ENCODE data around the gene KCNMA1. TPM values are rescaled to one million over a fixed set of nuclear protein-coding genes. Genes with fewer than 3 reads are reported as not detected.

Gene KCNMA1
- total and polyA plus RNA-seq, 10 of the 15 experiments (the other 5 are each of a cell fraction or from before 2014, with no cell fraction given): 8.5 to 77.0 (median 21.3) TPM

DNA sequence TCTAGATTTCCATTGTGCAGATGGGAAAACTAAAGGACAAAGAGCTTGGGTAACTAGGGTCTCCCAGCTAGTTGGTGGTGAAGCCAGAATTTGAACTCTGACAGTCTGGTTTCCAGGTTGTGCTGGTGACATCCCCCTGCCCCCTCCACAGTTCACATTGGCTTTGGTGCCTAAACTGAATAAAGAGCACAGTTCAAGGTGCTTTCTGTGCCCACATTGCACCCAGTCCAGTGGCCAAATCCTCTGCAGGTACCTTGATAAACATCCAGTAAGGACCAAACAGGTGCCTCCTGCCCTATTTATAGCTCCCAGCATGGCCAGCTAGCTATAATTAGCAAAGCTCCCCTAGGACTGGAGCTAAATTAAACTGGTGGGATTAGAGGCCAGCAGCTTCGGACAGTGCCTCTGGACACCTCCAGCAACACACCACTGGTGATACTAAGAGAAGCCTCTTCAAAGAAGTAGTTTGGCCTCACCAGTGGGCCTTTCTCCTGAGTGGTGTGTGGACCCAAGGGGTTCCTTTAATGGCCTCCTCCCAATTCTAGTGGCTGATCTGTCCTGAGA lies 59.9 kb downstream of the KCNMA1 start:
- FAIRE-seq (no peak), ATAC-seq (no peak), DNase-seq (ENCODE audit: low read depth, low spot score) (no peak)
- Histone ChIP-seq H3K79me2 (ENCODE audit: control insufficient read depth, insufficient read depth, low read length) (no peaks in the 10 kb centered on the region), H2AFZ (ENCODE audit: control insufficient read depth, low read depth, low read length) (no peak overlapping the region), H3K4me3 (no peak overlapping the region), H3K27ac (ENCODE audit: control insufficient read depth, insufficient read depth) (no peak overlapping the region), H3K4me2 (ENCODE audit: control insufficient read depth, insufficient read depth) (no peak overlapping the region), H3K4me1 (ENCODE audit: control insufficient read depth, insufficient read depth, low read length) (no peaks in the 10 kb centered on the region), H3K9me3 (replicated peaks; ENCODE audit: control insufficient read depth, insufficient read depth, low read length) (no peaks in the 10 kb centered on the region), H3K9ac (ENCODE audit: control insufficient read depth, insufficient read depth, low read length) (no peak overlapping the region), H4K20me1 (ENCODE audit: control insufficient read depth, insufficient read depth) (no peaks in the 10 kb centered on the region), H3K36me3 (ENCODE audit: control insufficient read depth in 2 of 2, insufficient read depth in 2 of 2, low read length in 1 of 2) (no peaks in the 10 kb centered on the region; a peak in 1 of 4 replicates), H3K27me3 (replicated peaks in 1 of 2; ENCODE audit: control insufficient read depth in 2 of 2, insufficient read depth in 2 of 2, low read length in 1 of 2) (peaks cover 0 to 2% of the 10 kb centered on the region in 2 experiments; a peak in 1 of 4 replicates)
- POLR2A ChIA-PET: interaction anchor here (0.6 kb wide), 1 partner anchor 335 kb away, joined by 5 read pairs; no protein-coding TSS in a partner anchor
- CTCF ChIA-PET: interaction anchor here (1.0 to 1.4 kb wide), 2 partner anchors 15 to 56 kb away, joined by 3 to 4 read pairs; no protein-coding TSS in a partner anchor
- BruUV-seq (replicated peaks): no TSS peak
- WGBS (ENCODE audit: insufficient coverage, insufficient replicate concordance, low lambda C conversion rate, missing lambda C conversion rate): 75% methylated on average over 1 of the region's 1 CpG
- RAD21 ChIA-PET (ENCODE audit: unreplicated experiment): interaction anchor here (1.0 kb wide), 1 partner anchor 32 kb away, joined by 4 read pairs; no protein-coding TSS in a partner anchor
- no peak for TF ChIP-seq RELA (IDR thresholded peaks at IDR 0.05; ENCODE audit: borderline replicate concordance, partially characterized antibody)
- no peak for TF ChIP-seq ZNF384 (IDR thresholded peaks at IDR 0.05; ENCODE audit: borderline replicate concordance, low read depth, low read length)
- TF ChIP-seq, protein P1, sequence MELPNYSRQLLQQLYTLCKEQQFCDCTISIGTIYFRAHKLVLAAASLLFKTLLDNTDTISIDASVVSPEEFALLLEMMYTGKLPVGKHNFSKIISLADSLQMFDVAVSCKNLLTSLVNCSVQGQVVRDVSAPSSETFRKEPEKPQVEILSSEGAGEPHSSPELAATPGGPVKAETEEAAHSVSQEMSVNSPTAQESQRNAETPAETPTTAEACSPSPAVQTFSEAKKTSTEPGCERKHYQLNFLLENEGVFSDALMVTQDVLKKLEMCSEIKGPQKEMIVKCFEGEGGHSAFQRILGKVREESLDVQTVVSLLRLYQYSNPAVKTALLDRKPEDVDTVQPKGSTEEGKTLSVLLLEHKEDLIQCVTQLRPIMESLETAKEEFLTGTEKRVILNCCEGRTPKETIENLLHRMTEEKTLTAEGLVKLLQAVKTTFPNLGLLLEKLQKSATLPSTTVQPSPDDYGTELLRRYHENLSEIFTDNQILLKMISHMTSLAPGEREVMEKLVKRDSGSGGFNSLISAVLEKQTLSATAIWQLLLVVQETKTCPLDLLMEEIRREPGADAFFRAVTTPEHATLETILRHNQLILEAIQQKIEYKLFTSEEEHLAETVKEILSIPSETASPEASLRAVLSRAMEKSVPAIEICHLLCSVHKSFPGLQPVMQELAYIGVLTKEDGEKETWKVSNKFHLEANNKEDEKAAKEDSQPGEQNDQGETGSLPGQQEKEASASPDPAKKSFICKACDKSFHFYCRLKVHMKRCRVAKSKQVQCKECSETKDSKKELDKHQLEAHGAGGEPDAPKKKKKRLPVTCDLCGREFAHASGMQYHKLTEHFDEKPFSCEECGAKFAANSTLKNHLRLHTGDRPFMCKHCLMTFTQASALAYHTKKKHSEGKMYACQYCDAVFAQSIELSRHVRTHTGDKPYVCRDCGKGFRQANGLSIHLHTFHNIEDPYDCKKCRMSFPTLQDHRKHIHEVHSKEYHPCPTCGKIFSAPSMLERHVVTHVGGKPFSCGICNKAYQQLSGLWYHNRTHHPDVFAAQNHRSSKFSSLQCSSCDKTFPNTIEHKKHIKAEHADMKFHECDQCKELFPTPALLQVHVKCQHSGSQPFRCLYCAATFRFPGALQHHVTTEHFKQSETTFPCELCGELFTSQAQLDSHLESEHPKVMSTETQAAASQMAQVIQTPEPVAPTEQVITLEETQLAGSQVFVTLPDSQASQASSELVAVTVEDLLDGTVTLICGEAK (IDR thresholded peaks at IDR 0.05; ENCODE audit: borderline replicate concordance): no peak
- TF ChIP-seq MTA3 (IDR thresholded peaks at IDR 0.05; ENCODE audit: borderline replicate concordance, low read length): no peak
- no peak for TF ChIP-seq TAF1 (IDR thresholded peaks at IDR 0.05; ENCODE audit: borderline replicate concordance, low read depth, low read length)
- no peak for TF ChIP-seq BHLHE40 (IDR thresholded peaks at IDR 0.05; ENCODE audit: borderline replicate concordance in 1 of 2, low read depth in 2 of 2, low read length in 1 of 2)
- TF ChIP-seq RB1 (IDR thresholded peaks at IDR 0.05; ENCODE audit: borderline replicate concordance): no peak
- TF ChIP-seq SPI1 (IDR thresholded peaks at IDR 0.05; ENCODE audit: borderline replicate concordance, insufficient read depth, low read depth, low read length): no peak
- TF ChIP-seq POU2F2 (IDR thresholded peaks at IDR 0.05; ENCODE audit: borderline replicate concordance, low read depth, low read length): no peak
- TF ChIP-seq, protein P2, sequence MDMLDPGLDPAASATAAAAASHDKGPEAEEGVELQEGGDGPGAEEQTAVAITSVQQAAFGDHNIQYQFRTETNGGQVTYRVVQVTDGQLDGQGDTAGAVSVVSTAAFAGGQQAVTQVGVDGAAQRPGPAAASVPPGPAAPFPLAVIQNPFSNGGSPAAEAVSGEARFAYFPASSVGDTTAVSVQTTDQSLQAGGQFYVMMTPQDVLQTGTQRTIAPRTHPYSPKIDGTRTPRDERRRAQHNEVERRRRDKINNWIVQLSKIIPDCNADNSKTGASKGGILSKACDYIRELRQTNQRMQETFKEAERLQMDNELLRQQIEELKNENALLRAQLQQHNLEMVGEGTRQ (IDR thresholded peaks at IDR 0.05; ENCODE audit: borderline replicate concordance, low read depth, low read length): no peak
- TF ChIP-seq, protein P3, sequence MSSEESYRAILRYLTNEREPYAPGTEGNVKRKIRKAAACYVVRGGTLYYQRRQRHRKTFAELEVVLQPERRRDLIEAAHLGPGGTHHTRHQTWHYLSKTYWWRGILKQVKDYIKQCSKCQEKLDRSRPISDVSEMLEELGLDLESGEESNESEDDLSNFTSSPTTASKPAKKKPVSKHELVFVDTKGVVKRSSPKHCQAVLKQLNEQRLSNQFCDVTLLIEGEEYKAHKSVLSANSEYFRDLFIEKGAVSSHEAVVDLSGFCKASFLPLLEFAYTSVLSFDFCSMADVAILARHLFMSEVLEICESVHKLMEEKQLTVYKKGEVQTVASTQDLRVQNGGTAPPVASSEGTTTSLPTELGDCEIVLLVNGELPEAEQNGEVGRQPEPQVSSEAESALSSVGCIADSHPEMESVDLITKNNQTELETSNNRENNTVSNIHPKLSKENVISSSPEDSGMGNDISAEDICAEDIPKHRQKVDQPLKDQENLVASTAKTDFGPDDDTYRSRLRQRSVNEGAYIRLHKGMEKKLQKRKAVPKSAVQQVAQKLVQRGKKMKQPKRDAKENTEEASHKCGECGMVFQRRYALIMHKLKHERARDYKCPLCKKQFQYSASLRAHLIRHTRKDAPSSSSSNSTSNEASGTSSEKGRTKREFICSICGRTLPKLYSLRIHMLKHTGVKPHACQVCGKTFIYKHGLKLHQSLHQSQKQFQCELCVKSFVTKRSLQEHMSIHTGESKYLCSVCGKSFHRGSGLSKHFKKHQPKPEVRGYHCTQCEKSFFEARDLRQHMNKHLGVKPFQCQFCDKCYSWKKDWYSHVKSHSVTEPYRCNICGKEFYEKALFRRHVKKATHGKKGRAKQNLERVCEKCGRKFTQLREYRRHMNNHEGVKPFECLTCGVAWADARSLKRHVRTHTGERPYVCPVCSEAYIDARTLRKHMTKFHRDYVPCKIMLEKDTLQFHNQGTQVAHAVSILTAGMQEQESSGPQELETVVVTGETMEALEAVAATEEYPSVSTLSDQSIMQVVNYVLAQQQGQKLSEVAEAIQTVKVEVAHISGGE (CRISPR knock-in tag; IDR thresholded peaks at IDR 0.05): no peak
- TF ChIP-seq ZNF24 (IDR thresholded peaks at IDR 0.05): no peak
- TF ChIP-seq SIX5 (IDR thresholded peaks at IDR 0.05; ENCODE audit: low read depth, low read length, severe bottlenecking): no peak
- SMC1A ChIA-PET (ENCODE audit: uncharacterized antibody, unreplicated experiment): interaction anchor here (1.0 kb wide), 1 partner anchor 9 kb away, joined by 3 read pairs; no protein-coding TSS in a partner anchor
- intact Hi-C loops (cut with micrococcal nuclease; ENCODE audit: unreplicated experiment): no loop called here
- in situ Hi-C loops (cut with MboI): no loop called here
